Ovary (tissue), 9 donors: ENCODE results near the gene EDAR. TPM values are rescaled to one million over a fixed set of nuclear protein-coding genes. Genes with fewer than 3 reads are reported as not detected.

ENCODE experiments used
- DNase-seq, 5 donors: peaks; one replicate each; pipeline ENCODE4 v3.0.0-alpha.2; 2019 to 2020
- H3K27ac ChIP-seq, 2 donors: fragments of 200-600 bp; one replicate each; pipeline versions ENCODE4 v1.5.1 to v1.8.0; 2019 to 2022
- H3K27me3 ChIP-seq: fragments of 200-600 bp; one replicate; pipeline ENCODE4 v1.8.0; 2022
- H3K36me3 ChIP-seq: fragments of 200-600 bp; sonication (generic); one replicate; pipeline ENCODE4 v1.5.1; 2019
- H3K4me1 ChIP-seq: one replicate; pipeline ENCODE4 v1.8.1; 2013; ENCODE audit warnings: mild to moderate bottlenecking, moderate library complexity; ENCODE audit not compliant: insufficient read depth
- H3K4me3 ChIP-seq: fragments of 200-600 bp; sonication (generic); one replicate; pipeline ENCODE4 v1.5.1; 2017
- H3K9me3 ChIP-seq, 2 donors: fragments of 200-600 bp in 1 of 2; sonication (generic) in 1 of 2; one replicate each; pipeline versions ENCODE4 v1.5.1 to v1.8.1; 2013 to 2019; ENCODE audit warnings: mild to moderate bottlenecking in 1 of 2, moderate library complexity in 1 of 2
- CTCF ChIP-seq, 3 donors: fragments of 450-650 bp in 2 of 3; fragments of 200-600 bp in 1 of 3; IDR thresholded peaks; one replicate each; pipeline versions ENCODE4 v1.5.1 to v1.8.0; 2016 to 2022; ENCODE audit warnings: antibody characterized with exemption in 3 of 3, mild to moderate bottlenecking in 1 of 3
- EP300 ChIP-seq: sonication (generic); formaldehyde crosslinking; IDR thresholded peaks from one replicate; pipeline ENCODE4 v1.6.1; 2017; ENCODE audit warnings: antibody characterized with exemption
- POLR2A ChIP-seq: fragments of 450-650 bp; IDR thresholded peaks from one replicate; pipeline ENCODE4 v1.6.1; 2017; ENCODE audit warnings: antibody characterized with exemption, mild to moderate bottlenecking, moderate library complexity
- WGBS, 3 donors: extraction: QIAGEN DNeasy Blood & Tissue Kit in 1 of 3; methylation state at CpG; one replicate each; pipeline versions ENCODE4 v1.1.5 to v1.1.7; 2013 to 2017; 5-methylcytosine and 5-hydroxymethylcytosine counted together
- intact Hi-C, 4 donors: fragments of 100-400 bp; cut with DNase I; formaldehyde crosslinking; loops; one replicate each; pipeline versions ENCODE4 v1.11.0 to v1.15.1; 2022 to 2023
- polyA plus RNA-seq, 2 donors: library from polyadenylated mRNA; stranded (reverse); fragments of 200-250 nt in 1 of 2; fragments of 350-450 nt in 1 of 2; fragmentation: Illumina TruSeq in 1 of 2; extraction: RNeasy Lipid Tissue Mini Kit (QIAGEN cat#74804) in 1 of 2; gene quantifications; one replicate each; pipeline ENCODE4 v1.2.3, GENCODE V29; 2013 to 2014
- total RNA-seq, 7 donors: library from RNA; depleted of rRNA in 2 of 7; stranded (reverse); fragments of >200 nt in 2 of 7; fragmentation: NEBNext Ultra II Directional in 3 of 7; extraction: Animal tissue kit (Norgen Biotek cat#: 25700) in 3 of 7; gene quantifications; one replicate each; pipeline versions ENCODE4 v1.1.0 to v1.2.4, GENCODE V29; 2016 to 2023
- donor health status: DM: no; HTN: no; CAD: no; lungs with moderate emphysema.
- donor health status: DM: no; HTN: no; CAD: no.
- donor health status: Bipolar disorder and iron deficiency.
- donor health status: DM: yes; HTN: yes; CAD: no.
- donor health status: DM: no; HTN: no; CAD: no.
- donor health status: DM: yes; HTN: yes; CAD: no.

EDAR gene
- total and polyA plus RNA-seq, 9 donors: 0.11 to 0.13 (median 0.11) TPM; not detected in 6

- intact Hi-C loops: no loop called here
- no peak for TF ChIP-seq POLR2A
- TF ChIP-seq EP300: no peak
- TF ChIP-seq CTCF (IDR thresholded peaks at IDR 0.05): no peak
- Histone ChIP-seq H3K27me3 (no peaks in the 10 kb centered on the region), H3K27ac (no peak overlapping the region), H3K4me3 (no peak overlapping the region), H3K4me1 (no peaks in the 10 kb centered on the region), H3K9me3 (no peaks in the 10 kb centered on the region), H3K36me3 (no peaks in the 10 kb centered on the region)
- no peak for DNase-seq
- 88 to 92% (median 90%) methylated on average over 3 of the region's 3 CpGs for WGBS, 3 donors
Measured at GRCh38 chr2:108869542-108869941, 119.5 kb downstream of the EDAR start.

GRCh38 chr2:108868911-108869310, 120.1 kb downstream of the EDAR start:
- Histone ChIP-seq H3K27ac (no peak overlapping the region), H3K4me1 (no peaks in the 10 kb centered on the region), H3K9me3 (no peaks in the 10 kb centered on the region), H3K36me3 (no peaks in the 10 kb centered on the region), H3K4me3 (no peak overlapping the region), H3K27me3 (no peaks in the 10 kb centered on the region)
- no peak for TF ChIP-seq CTCF (IDR thresholded peaks at IDR 0.05)
- TF ChIP-seq POLR2A: no peak
- TF ChIP-seq EP300: no peak
- intact Hi-C loops: no loop called here
- 79 to 98% (median 85%) methylated on average over 1 of the region's 1 CpG for WGBS, 3 donors
- no peak for DNase-seq

GRCh38 chr2:108866041-108866440, 123.0 kb downstream of the EDAR start:
- Histone ChIP-seq H3K27me3 (no peaks in the 10 kb centered on the region), H3K4me3 (no peak overlapping the region), H3K27ac (no peak overlapping the region), H3K36me3 (no peaks in the 10 kb centered on the region), H3K9me3 (no peaks in the 10 kb centered on the region), H3K4me1 (no peaks in the 10 kb centered on the region)
- intact Hi-C loops: no loop called here
- DNase-seq: no peak
- TF ChIP-seq POLR2A (no peak), CTCF (IDR thresholded peaks at IDR 0.05) (no peak), EP300 (no peak)

- Histone ChIP-seq H3K36me3 (no peaks in the 10 kb centered on the region), H3K9me3 (no peaks in the 10 kb centered on the region), H3K4me3 (no peak overlapping the region), H3K27me3 (no peaks in the 10 kb centered on the region), H3K4me1 (no peaks in the 10 kb centered on the region), H3K27ac (no peak overlapping the region)
- no peak for TF ChIP-seq CTCF (IDR thresholded peaks at IDR 0.05)
- TF ChIP-seq POLR2A: no peak
- no peak for TF ChIP-seq EP300
- intact Hi-C loops: no loop called here
- DNase-seq: no peak
- 65 to 97% (median 81%) methylated on average over 3 of the region's 3 CpGs for WGBS, 3 donors
Measured at GRCh38 chr2:108858894-108859293, 130.1 kb downstream of the EDAR start.

GRCh38 chr2:108855194-108855593, 133.8 kb downstream of the EDAR start:
- Histone ChIP-seq H3K36me3 (no peaks in the 10 kb centered on the region), H3K27ac (no peak overlapping the region), H3K4me3 (no peak overlapping the region), H3K9me3 (no peaks in the 10 kb centered on the region), H3K4me1 (no peaks in the 10 kb centered on the region), H3K27me3 (no peaks in the 10 kb centered on the region)
- intact Hi-C loops: no loop called here
- no peak for DNase-seq
- WGBS, 3 donors: 63 to 74% (median 73%) methylated on average over 1 of the region's 1 CpG
- TF ChIP-seq POLR2A: no peak
- TF ChIP-seq CTCF (IDR thresholded peaks at IDR 0.05): no peak
- no peak for TF ChIP-seq EP300
